ENCODE results near the gene JAZF1. TPM values are rescaled to one million over a fixed set of nuclear protein-coding genes. Genes with fewer than 3 reads are reported as not detected.

Gene JAZF1
- total and polyA plus RNA-seq, 2 donors (not counting 1 experiment from before 2014, with no cell fraction given), result 14.0 to 38.6 TPM

GRCh38 chr7:28110427-28111012 is 70.1 kb downstream of the JAZF1 start:
- ATAC-seq (ENCODE audit: low read depth), result no peak
- ChIA-PET CTCF (no interaction called here), POLR2A (no interaction called here)
- no CpG with 5 or more reads among the region's 4 CpGs for WGBS (ENCODE audit: insufficient coverage)
- Histone ChIP-seq H3K36me3 (replicated peaks in 1 of 2; ENCODE audit: control extremely low read depth in 1 of 2, control insufficient read depth in 1 of 2, extremely low read depth in 1 of 2, insufficient read depth in 2 of 2, low read length in 1 of 2) (peaks cover 0 to 7% of the 10 kb centered on the region in 2 experiments), H3K4me2 (replicated peaks; ENCODE audit: low read depth, low read length, poor library complexity, severe bottlenecking) (no peak overlapping the region), H3K4me3 (ENCODE audit: control extremely low read depth in 1 of 5, extremely low read depth in 1 of 5, insufficient read depth in 1 of 5, low read depth in 2 of 5, low read length in 4 of 5) (no peak overlapping the region), H3K27me3 (replicated peaks in 1 of 4; ENCODE audit: control extremely low read depth in 1 of 4, control insufficient read depth in 3 of 4, insufficient read depth in 4 of 4, low read length in 3 of 4) (no peaks in the 10 kb centered on the region), H3K9ac (ENCODE audit: low read length) (no peak overlapping the region), H3K4me1 (ENCODE audit: control insufficient read depth in 2 of 2, insufficient read depth in 2 of 2, low read length in 2 of 2) (peaks cover 0 to 19% of the 10 kb centered on the region in 2 donors), H3K79me2 (ENCODE audit: control insufficient read depth, insufficient read depth, low read length) (peaks cover 95% of the 10 kb centered on the region), H4K20me1 (ENCODE audit: control insufficient read depth, insufficient read depth, low read length, poor library complexity, severe bottlenecking) (peaks cover 75% of the 10 kb centered on the region), H3K9me3 (ENCODE audit: control extremely low read depth in 1 of 3, control insufficient read depth in 2 of 3, insufficient read depth in 1 of 3, low read length in 2 of 3) (no peaks in the 10 kb centered on the region), H2AFZ (ENCODE audit: insufficient read depth, low read depth, low read length, poor library complexity, severe bottlenecking) (no peak overlapping the region), H3K27ac (ENCODE audit: low read length in 2 of 2) (no peak overlapping the region)
- Mint-ChIP-seq H3K4me3 (no peak overlapping the region), H3K9me3 (ENCODE audit: insufficient read depth) (no peaks in the 10 kb centered on the region), H3K27me3 (no peaks in the 10 kb centered on the region), H3K4me1 (peaks cover 65% of the 10 kb centered on the region), H3K27ac (no peak overlapping the region)
- intact Hi-C loops (cut with micrococcal nuclease), result no loop called here
- DNase-seq, result no peak
- no peak for TF ChIP-seq EZH2 (IDR thresholded peaks at IDR 0.05; ENCODE audit: borderline replicate concordance, insufficient read depth, low read depth, low read length, poor library complexity, severe bottlenecking)
- no peak for TF ChIP-seq CTCF (IDR thresholded peaks at IDR 0.05)

GRCh38 chr7:28108747-28109146 is 71.8 kb downstream of the JAZF1 start:
- no peak overlapping the region for H3K9ac ChIP-seq (ENCODE audit: low read length)
- no peaks in the 10 kb centered on the region for H3K27me3 Mint-ChIP-seq
- H3K4me2 ChIP-seq (replicated peaks; ENCODE audit: low read depth, low read length, poor library complexity, severe bottlenecking), result no peak overlapping the region
- H3K4me3 Mint-ChIP-seq, result no peak overlapping the region
- WGBS (ENCODE audit: insufficient coverage), result no CpG with 5 or more reads among the region's 3 CpGs
- ATAC-seq (ENCODE audit: low read depth), result no peak
- no peak for DNase-seq
- TF ChIP-seq EZH2 (IDR thresholded peaks at IDR 0.05; ENCODE audit: borderline replicate concordance, insufficient read depth, low read depth, low read length, poor library complexity, severe bottlenecking), result no peak
- no peak for TF ChIP-seq CTCF (IDR thresholded peaks at IDR 0.05)
- H3K4me1 Mint-ChIP-seq, result peaks cover 62% of the 10 kb centered on the region
- H3K9me3 ChIP-seq (ENCODE audit: control extremely low read depth in 1 of 3, control insufficient read depth in 2 of 3, insufficient read depth in 1 of 3, low read length in 2 of 3), result no peaks in the 10 kb centered on the region
- no peak overlapping the region for H3K27ac ChIP-seq (ENCODE audit: low read length in 2 of 2)
- H2AFZ ChIP-seq (ENCODE audit: insufficient read depth, low read depth, low read length, poor library complexity, severe bottlenecking), result no peak overlapping the region
- H3K27me3 ChIP-seq (replicated peaks in 1 of 4; ENCODE audit: control extremely low read depth in 1 of 4, control insufficient read depth in 3 of 4, insufficient read depth in 4 of 4, low read length in 3 of 4), result no peaks in the 10 kb centered on the region
- peaks cover 0 to 12% of the 10 kb centered on the region in 2 donors for H3K4me1 ChIP-seq (ENCODE audit: control insufficient read depth in 2 of 2, insufficient read depth in 2 of 2, low read length in 2 of 2)
- ChIA-PET POLR2A (no interaction called here), CTCF (interaction anchor here (2.0 kb wide), 1 partner anchor 13 kb away, joined by 5 read pairs; no protein-coding TSS in a partner anchor)
- H3K4me3 ChIP-seq (ENCODE audit: control extremely low read depth in 1 of 5, extremely low read depth in 1 of 5, insufficient read depth in 1 of 5, low read depth in 2 of 5, low read length in 4 of 5), result no peak overlapping the region
- peaks cover 80% of the 10 kb centered on the region for H4K20me1 ChIP-seq (ENCODE audit: control insufficient read depth, insufficient read depth, low read length, poor library complexity, severe bottlenecking)
- peaks cover 0 to 3% of the 10 kb centered on the region in 2 experiments for H3K36me3 ChIP-seq (replicated peaks in 1 of 2; ENCODE audit: control extremely low read depth in 1 of 2, control insufficient read depth in 1 of 2, extremely low read depth in 1 of 2, insufficient read depth in 2 of 2, low read length in 1 of 2)
- no peaks in the 10 kb centered on the region for H3K9me3 Mint-ChIP-seq (ENCODE audit: insufficient read depth)
- intact Hi-C loops (cut with micrococcal nuclease), result no loop called here
- no peak overlapping the region for H3K27ac Mint-ChIP-seq
- H3K79me2 ChIP-seq (ENCODE audit: control insufficient read depth, insufficient read depth, low read length), result peaks cover 97% of the 10 kb centered on the region

All from B cell (primary cell).